ENCODE measurements around the gene VNN1.

- no peak for TF ChIP-seq EZH2 (IDR thresholded peaks at IDR 0.05; ENCODE audit: borderline replicate concordance, low read depth, low read length, severe bottlenecking)
- no peak for TF ChIP-seq CTCF (IDR thresholded peaks at IDR 0.05; ENCODE audit: borderline replicate concordance, extremely low read depth, low read length, poor library complexity, severe bottlenecking)
Measured at GRCh38 chr6:132742495-132742894, 28.6 kb upstream of the VNN1 start.

All from DND-41 (cell line).